Esophagus squamous epithelium (tissue), 4 donors: ENCODE data around the gene ISG15.

Experiments
- POLR2A ChIP-seq, 4 donors: fragments of 450-650 bp; IDR thresholded peaks; one replicate each; pipeline ENCODE4 v1.6.1; 2017; ENCODE audit warnings: antibody characterized with exemption in 4 of 4, mild to moderate bottlenecking in 4 of 4, moderate library complexity in 3 of 4
- TF ChIP-seq, protein P1 (sequence below), 6 experiments: fragments of 450-650 bp in 4 of 6; fragments of 200-600 bp in 2 of 6; sonication (generic) in 2 of 6; IDR thresholded peaks; one replicate each; pipeline ENCODE4 v1.5.1; 2016 to 2019; ENCODE audit warnings: antibody characterized with exemption in 6 of 6, mild to moderate bottlenecking in 4 of 6, moderate library complexity in 4 of 6

GRCh38 chr1:1063261-1063944 lies 50.1 kb downstream of the ISG15 start:
- TF ChIP-seq, protein P1, sequence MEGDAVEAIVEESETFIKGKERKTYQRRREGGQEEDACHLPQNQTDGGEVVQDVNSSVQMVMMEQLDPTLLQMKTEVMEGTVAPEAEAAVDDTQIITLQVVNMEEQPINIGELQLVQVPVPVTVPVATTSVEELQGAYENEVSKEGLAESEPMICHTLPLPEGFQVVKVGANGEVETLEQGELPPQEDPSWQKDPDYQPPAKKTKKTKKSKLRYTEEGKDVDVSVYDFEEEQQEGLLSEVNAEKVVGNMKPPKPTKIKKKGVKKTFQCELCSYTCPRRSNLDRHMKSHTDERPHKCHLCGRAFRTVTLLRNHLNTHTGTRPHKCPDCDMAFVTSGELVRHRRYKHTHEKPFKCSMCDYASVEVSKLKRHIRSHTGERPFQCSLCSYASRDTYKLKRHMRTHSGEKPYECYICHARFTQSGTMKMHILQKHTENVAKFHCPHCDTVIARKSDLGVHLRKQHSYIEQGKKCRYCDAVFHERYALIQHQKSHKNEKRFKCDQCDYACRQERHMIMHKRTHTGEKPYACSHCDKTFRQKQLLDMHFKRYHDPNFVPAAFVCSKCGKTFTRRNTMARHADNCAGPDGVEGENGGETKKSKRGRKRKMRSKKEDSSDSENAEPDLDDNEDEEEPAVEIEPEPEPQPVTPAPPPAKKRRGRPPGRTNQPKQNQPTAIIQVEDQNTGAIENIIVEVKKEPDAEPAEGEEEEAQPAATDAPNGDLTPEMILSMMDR (IDR thresholded peaks at IDR 0.05): no peak
- TF ChIP-seq POLR2A (IDR thresholded peaks at IDR 0.05): no peak
